GM10847 (cell line): ENCODE data around the gene RAB43.

Source experiments
- POLR2A ChIP-seq: IDR thresholded peaks from 2 replicates; pipeline ENCODE4 v1.6.1; 2011; ENCODE audit not compliant: insufficient read length; ENCODE audit errors: extremely low read depth

The RAB43 gene

DNA sequence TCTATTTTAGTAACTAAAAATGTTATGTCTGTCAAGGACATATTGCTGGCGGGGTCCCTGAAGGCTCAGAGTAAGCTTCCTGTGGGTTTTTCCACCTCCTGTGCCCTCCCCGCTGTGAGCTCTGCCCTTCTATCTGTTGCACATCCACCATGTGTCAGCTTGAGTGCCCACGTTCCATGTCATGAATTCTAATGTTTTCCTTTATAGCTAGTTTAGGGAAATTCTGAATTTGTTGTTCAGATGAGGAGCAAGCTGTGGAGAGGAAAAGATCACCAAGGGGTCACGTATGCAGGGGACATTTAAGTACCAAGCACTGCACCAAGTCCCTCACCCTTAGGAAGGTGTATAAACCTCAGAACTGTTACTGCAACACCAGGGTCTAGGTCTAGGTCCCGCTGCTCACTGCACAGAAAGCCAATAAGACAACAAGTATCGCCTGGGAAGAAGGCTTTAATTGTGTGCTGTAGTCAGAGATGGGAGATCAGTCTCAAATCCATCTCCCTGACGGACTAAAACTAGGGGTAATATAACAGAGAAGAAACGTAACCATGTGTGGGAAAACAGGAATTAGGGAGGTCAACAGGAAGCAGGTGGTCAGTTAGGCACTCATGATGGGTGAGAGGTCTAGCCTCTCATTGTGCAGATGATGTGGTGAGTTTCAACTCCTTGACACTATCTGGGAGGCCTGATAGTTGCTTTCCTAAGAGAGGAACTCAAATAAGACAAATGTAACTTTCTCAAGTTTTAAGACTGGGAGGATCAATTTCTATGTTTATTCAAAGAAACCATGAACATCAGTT is 51.3 kb downstream of the RAB43 start:
- no peak for TF ChIP-seq POLR2A

DNA sequence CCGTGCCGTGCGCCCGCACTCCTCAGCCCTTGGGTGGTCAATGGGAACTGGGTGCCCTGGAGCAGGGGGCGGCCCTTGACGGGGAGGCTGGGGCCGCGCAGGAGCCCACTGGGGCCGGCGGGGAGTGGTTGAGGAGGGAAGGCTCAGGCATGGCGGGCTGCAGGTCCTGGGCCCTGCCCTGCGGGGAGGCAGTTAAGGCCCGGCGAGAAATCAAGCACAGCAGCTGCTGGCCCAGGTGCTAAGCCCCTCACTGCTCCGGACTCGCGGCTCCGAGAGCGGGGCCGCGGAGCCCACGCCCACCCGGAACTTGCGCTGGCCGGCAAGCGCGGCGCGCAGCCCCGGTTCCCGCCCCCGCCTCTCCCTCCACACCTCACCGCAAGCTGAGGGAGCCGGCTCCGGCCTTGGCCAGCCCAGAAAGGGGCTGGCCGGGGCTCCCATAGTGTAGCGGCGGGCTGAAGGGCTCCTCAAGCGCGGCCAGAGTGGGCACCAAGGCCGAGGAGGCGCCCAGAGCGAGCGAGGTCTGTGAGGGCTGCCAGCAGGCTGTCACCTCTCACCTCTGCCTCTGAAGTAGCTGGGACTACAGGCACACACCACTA is 53.2 kb downstream of the RAB43 start:
- no peak for TF ChIP-seq POLR2A

DNA sequence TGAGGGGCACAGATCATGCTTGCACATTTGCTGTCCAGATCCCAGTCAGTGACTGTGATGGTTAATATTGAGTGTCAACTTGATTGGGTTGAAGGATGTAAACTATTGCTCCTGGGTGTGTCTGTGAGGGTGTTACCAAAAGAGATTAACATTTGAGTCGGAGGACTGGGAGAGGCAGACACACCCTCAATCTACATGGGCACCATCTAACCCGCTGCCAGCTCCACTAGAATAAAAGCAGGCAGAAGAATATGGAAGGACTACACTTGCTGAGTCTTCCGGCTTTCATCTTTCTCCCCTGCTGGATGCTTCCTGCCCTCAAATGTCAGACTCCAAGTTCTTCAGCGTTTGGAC is 55.9 kb downstream of the RAB43 start:
- TF ChIP-seq POLR2A, result no peak

DNA sequence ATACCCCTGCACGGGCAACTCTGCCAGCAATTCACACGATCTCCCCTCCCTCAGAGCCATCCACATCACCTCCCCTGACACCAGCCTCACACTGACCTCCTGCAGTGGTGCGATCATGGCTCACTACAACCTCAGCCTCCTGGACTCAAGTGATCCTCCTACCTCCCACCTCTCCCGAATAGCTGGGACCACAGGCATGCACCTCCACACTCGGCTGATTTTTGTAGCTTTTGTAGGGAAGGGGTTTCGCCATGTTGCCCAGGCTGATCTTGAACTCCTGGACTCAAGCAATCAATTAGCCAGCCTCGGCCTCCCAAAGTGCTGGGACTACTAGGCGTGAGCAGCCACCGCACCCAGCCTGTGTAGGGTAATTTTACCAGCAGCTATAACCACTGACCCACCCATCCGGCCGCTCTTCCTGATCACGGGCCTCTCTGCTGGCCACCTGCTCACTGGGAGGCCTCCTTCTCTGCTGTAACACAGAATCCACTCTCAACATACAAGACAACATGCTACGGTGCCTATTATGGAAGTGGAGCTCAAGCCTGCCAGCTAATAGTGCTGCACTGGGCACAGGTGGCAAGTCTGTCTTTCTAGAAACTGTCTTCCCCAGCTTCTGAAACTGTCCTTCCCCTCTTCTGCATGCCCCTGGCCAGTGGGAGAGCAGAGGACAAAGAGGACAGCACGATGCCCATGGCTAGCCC is 56.4 kb downstream of the RAB43 start:
- no peak for TF ChIP-seq POLR2A

DNA sequence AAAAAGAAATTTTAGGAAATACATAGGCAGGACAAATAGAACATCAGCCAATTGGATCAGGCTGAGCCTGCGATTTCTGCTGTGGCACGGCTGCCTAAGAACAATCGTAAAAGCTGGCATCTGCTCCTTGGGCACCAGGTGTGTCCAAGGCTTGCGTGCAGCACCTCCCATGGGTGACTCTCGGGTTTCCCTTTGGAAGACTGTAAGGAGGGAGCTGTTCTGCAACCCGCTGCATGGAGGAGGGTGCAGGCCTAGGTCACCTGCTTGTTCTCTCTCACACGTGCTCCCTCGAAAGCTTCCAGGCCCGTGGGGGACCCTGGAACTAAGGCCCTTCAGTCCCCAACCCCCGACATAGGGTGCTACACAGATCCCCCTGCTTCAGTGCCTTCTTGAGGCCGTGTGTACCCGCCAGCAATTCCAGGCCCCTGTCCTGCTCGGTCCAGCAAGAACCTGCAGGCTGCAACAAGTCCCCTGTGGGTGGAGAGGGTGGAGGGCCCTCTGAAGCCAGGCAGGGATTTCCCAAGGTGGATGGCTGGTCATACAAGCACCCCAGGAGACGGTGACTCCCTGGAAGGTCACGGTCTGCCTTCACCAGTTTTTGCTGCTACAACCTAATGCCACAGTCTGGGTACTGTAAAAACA is 57.6 kb downstream of the RAB43 start:
- no peak for TF ChIP-seq POLR2A

DNA sequence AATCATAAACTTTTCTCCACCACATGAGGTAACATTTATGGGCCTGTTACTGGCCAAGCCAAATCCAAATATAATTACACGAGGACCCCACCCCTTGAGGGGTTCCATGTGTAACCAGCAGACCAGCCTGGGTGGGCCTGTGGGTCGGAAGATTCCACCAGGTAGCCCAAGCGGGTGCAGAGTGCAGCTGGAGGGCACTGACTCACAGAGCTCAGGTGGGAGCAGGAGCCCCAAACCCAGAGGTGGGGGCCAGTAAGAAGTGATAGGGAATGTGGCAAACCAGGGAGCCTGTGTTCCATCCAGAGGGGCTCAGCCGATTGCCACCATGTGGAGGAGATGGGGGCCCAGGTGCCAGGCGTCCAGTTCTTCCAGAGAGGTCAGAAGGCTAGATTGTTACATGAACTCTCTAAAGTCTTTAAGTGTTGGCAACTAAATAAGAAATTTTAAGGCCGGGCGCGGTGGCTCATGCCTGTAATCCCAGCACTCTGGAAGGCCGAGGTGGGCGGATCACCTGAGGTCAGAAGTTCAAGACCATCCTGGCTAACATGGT is 58.4 kb downstream of the RAB43 start:
- TF ChIP-seq POLR2A, result no peak

DNA sequence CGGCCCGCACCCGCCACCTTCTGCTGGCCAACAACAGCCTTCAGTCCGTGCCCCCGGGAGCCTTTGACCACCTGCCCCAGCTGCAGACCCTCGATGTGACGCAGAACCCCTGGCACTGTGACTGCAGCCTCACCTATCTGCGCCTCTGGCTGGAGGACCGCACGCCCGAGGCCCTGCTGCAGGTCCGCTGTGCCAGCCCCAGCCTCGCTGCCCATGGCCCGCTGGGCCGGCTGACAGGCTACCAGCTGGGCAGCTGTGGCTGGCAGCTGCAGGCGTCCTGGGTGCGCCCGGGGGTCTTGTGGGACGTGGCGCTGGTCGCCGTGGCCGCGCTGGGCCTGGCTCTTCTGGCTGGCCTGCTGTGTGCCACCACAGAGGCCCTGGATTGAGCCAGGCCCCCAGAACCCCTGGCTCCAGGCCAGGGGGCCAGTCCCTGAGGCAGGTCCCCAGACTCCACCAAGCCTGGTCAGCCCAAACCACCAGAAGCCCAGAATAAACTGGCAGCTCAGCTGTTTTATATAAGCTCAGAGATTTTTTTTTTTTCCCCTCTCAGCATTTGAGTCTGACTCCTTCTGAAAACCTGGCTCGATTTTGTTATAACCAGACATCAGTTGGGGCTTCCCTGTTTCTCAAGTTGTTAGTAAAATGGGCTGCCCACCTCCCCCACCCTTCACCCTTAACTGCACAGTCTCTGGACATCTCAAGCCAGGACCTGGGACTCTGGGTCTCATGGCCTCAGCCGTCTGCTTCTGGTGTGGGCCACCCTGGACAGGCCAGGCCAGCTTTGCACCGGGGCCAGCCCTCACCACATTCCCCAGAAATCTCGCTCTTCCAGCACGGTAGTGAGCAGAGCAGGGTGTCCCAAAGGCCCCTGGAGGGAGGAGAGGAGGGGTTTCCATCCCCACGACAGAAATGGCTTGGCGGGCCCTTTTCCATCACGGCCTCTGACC is 59.4 kb downstream of the RAB43 start:
- no peak for TF ChIP-seq POLR2A

DNA sequence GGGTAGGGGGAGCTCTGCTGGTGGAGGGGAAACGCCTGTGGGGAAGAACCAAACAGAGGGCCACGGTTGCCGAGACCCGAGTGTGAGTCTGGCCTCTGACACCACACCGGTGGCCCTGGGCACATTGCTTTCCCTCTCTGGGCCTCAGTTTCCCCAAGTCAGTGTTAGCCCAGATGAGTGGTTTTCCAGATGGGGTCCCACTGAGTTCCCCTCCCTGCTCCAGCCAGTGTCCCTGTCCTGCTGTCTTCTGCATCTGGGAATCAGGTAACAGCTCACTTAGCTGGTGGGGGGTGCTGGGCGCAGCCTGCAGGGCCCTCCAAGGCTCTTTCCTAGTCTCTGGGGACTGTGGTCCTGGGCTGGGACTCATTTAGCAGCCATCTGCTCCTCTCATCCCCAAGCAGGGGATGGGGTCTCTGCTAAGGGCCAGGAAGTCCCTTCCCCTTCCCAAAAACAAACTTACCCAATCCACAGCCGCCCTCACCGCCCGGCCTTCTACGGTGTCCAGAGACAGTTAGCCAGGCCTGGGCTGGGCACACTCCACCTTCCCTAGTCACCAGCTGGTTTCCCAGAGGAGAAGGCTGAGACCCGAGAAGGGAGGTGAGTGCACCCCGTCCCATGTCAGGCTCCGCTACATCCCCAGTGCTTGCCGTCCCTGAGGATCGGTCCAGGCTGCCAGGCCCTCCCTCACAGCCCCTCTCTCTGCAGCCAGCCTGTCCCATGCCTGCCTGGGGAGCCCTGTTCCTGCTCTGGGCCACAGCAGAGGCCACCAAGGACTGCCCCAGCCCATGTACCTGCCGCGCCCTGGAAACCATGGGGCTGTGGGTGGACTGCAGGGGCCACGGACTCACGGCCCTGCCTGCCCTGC is 60.3 kb downstream of the RAB43 start:
- TF ChIP-seq POLR2A, result no peak

DNA sequence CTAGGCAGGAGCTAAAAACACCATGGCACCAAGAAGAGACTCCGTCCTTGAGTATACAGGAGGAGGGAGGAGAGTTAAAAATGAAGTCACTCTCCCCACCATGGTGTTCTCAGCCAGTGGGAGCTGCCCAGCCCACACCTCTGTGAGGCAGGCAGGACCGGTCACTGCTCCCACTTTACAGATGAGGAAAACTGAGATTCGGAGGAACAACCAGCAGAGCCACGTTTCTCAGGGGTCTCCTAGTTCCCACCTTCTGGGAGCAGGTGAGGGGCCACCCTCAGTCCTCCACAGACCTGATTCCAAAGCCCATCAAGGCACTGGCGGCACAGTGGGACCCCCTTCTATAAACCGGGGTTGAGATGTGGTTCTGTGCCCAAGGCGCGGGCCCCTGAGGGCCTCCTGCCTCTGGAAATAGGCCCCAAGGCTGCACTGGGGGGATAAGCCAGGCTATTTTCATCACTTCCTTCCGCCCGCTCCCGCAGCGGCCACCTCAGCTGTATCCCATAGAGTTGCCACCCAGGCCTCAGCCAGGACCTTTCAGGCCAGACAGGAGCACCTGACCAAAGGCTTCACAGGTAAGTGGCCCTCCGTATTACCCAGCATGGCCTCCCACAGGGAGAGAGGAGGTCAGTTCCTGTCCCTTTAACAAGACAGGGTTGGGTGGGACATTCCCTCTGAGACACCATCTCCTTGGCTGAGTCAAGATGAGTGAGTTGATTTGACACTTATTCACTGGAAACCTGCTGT is 61.2 kb downstream of the RAB43 start, which contains the start of gene GP9:
Gene GP9 (plus strand): TSS at position 504 of the 747 bp plus-strand sequence. CDS start 961 bp downstream, outside the sequence.
- no peak for TF ChIP-seq POLR2A

DNA sequence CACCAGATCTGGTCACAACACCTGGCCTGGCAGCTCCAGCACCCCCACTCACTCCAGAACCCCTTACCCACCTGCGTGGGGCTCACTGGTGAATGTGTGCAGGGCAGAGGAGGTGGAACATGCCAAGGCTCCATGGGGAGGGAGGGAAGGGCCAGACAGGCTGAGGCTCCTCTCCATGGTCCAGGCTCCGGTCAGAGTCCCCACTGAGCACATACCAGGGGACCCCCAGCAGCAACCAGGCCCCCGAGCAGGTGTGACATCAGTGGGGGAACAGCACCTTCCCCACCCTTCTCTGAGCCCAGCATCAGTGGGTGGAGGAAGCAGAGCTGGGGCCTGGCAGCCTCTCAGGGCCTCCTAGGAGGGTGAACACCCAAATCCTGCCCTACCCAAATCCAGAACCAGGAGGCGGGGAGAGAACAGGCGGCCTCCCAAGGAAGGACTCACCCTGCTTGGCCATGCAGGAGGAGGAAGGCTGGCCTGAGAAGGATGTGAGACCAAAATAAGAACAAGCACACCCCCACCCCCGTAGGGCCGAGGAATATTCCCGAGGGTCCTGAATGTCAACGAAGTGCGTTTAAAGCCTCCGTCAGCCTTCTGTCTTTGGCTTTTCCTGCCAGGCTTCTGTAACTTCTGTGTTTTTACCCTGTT is 62.2 kb downstream of the RAB43 start:
- TF ChIP-seq POLR2A, result no peak

DNA sequence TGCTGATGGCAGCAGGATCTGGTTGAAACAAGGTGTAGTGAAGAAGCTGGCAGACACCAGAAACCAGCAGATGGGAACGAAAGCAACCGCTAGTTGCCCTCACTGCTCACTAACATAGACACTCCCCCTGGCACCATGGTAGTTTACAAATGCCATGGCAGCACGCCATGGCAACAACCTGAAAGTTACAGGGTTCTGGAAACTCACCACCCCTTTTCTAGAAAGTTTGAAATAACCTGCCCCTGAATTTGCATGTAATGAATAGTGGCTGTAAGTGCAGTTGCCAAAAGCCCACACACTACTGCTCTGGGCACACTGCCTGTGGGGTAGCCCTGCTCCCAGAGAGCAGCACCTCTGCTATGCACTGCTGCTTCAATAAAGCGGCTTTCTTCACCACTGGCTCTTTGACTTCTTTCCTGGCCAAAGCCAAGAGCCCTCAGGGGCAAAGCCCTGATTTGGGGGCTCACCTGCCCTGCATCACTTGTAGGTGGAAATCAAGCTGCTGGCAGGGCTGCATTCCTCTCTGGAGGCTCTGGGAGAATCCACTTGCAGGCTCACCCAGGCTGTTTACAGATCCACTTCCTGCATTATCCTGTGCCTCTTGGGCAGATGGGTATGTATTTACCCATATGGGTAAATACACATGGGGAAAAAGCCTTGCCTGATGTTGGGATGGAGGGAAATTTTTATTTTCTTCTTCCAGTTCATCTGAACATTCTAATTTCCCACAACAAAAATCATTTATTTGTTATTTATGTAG is 63.0 kb downstream of the RAB43 start:
- TF ChIP-seq POLR2A, result no peak

DNA sequence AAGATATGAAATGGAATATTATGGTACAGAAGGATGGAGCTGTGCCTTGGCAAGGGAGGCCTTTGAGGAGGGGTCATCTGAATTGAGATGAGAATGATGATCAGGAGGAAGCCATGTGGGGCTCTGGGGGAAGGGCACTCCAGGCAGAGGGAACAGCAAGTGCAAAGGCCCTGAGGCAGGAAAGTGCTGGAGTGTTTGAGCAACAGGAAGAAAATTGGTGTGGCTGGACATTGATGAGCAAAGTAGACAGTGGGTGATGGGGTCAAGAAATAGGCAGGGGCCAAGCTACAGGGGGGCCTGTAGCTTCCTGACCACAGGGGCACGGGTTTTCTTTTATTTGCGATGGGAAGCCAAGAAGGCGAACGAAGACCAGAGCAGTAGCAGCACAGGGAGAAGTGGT is 64.4 kb downstream of the RAB43 start:
- TF ChIP-seq POLR2A, result no peak
